ENCODE data around the gene PRB2.
"Not testable (repeated sequence)": the region's sequence is repeated elsewhere in the genome, so short reads cannot be mapped to it uniquely, and the experiment has no call there.

The PRB2 gene

GRCh38 chr12:11360205-11360883 is 35.0 kb downstream of the PRB2 start:
- H3K4me1 ChIP-seq (ENCODE audit: control insufficient read depth, insufficient read depth, low read length, poor library complexity, severe bottlenecking); H3K36me3 ChIP-seq (ENCODE audit: control insufficient read depth, insufficient read depth, low read length); H3K27ac ChIP-seq (ENCODE audit: low read depth, low read length, severe bottlenecking); H3K9me3 ChIP-seq (ENCODE audit: control insufficient read depth, low read length); H3K4me3 ChIP-seq (ENCODE audit: extremely low read depth, insufficient read depth, low read length, poor library complexity, severe bottlenecking): not testable (repeated sequence)
- no CpG with 5 or more reads among the region's 1 CpG for WGBS, 2 experiments (ENCODE audit: insufficient coverage in 2 of 2)

GRCh38 chr12:11351736-11352135 is 43.6 kb downstream of the PRB2 start:
- WGBS, 2 experiments (ENCODE audit: insufficient coverage in 2 of 2), result 80% methylated on average over 1 of the region's 2 CpGs; no CpG with 5 or more reads in 1 of the 2 experiments
- not testable (repeated sequence) for H3K4me1 ChIP-seq (ENCODE audit: control insufficient read depth, insufficient read depth, low read length, poor library complexity, severe bottlenecking); H3K27ac ChIP-seq (ENCODE audit: low read depth, low read length, severe bottlenecking); H3K9me3 ChIP-seq (ENCODE audit: control insufficient read depth, low read length); H3K4me3 ChIP-seq (ENCODE audit: extremely low read depth, insufficient read depth, low read length, poor library complexity, severe bottlenecking); H3K36me3 ChIP-seq (ENCODE audit: control insufficient read depth, insufficient read depth, low read length)

GRCh38 chr12:11348439-11348838 is 46.9 kb downstream of the PRB2 start:
- no peaks in the 10 kb centered on the region for H3K4me1 ChIP-seq (ENCODE audit: control insufficient read depth, insufficient read depth, low read length, poor library complexity, severe bottlenecking)
- no peaks in the 10 kb centered on the region for H3K36me3 ChIP-seq (ENCODE audit: control insufficient read depth, insufficient read depth, low read length)
- H3K4me3 ChIP-seq (ENCODE audit: extremely low read depth, insufficient read depth, low read length, poor library complexity, severe bottlenecking), result no peak overlapping the region
- WGBS, 2 experiments (ENCODE audit: insufficient coverage in 2 of 2), result 96 to 97% methylated on average over 9 of the region's 9 CpGs
- H3K27ac ChIP-seq (ENCODE audit: low read depth, low read length, severe bottlenecking), result no peak overlapping the region
- no peaks in the 10 kb centered on the region for H3K9me3 ChIP-seq (ENCODE audit: control insufficient read depth, low read length)

GRCh38 chr12:11347810-11348209 is 47.6 kb downstream of the PRB2 start:
- no peaks in the 10 kb centered on the region for H3K36me3 ChIP-seq (ENCODE audit: control insufficient read depth, insufficient read depth, low read length)
- H3K27ac ChIP-seq (ENCODE audit: low read depth, low read length, severe bottlenecking), result no peak overlapping the region
- no CpG with 5 or more reads among the region's 6 CpGs for WGBS, 2 experiments (ENCODE audit: insufficient coverage in 2 of 2)

GRCh38 chr12:11344500-11344899 is 50.9 kb downstream of the PRB2 start:
- 86 to 92% methylated on average over 1 of the region's 2 CpGs for WGBS, 2 experiments (ENCODE audit: insufficient coverage in 2 of 2)
- Histone ChIP-seq H3K27ac (ENCODE audit: low read depth, low read length, severe bottlenecking) (no peak overlapping the region), H3K4me3 (ENCODE audit: extremely low read depth, insufficient read depth, low read length, poor library complexity, severe bottlenecking) (no peak overlapping the region)

More at GRCh38 chr12:11347810-11348209, 47.6 kb downstream of the PRB2 start:
- Histone ChIP-seq H3K9me3 (ENCODE audit: control insufficient read depth, low read length) (no peaks in the 10 kb centered on the region), H3K4me1 (ENCODE audit: control insufficient read depth, insufficient read depth, low read length, poor library complexity, severe bottlenecking) (no peaks in the 10 kb centered on the region), H3K4me3 (ENCODE audit: extremely low read depth, insufficient read depth, low read length, poor library complexity, severe bottlenecking) (no peak overlapping the region)

More at GRCh38 chr12:11344500-11344899, 50.9 kb downstream of the PRB2 start:
- H3K36me3 ChIP-seq (ENCODE audit: control insufficient read depth, insufficient read depth, low read length), result no peaks in the 10 kb centered on the region
- no peaks in the 10 kb centered on the region for H3K4me1 ChIP-seq (ENCODE audit: control insufficient read depth, insufficient read depth, low read length, poor library complexity, severe bottlenecking)
- no peaks in the 10 kb centered on the region for H3K9me3 ChIP-seq (ENCODE audit: control insufficient read depth, low read length)

Measured in mesodermal cell (in vitro differentiated cells).